Endothelial cell of umbilical vein (primary cell): ENCODE results near the gene SEMA4A.

Source experiments
- EZH2 ChIP-seq: IDR thresholded peaks from 2 replicates; pipeline ENCODE4 v1.6.1; 2012; ENCODE audit warnings: borderline replicate concordance, low read depth, mild to moderate bottlenecking, moderate library complexity, low read length, inconsistent platforms; ENCODE audit not compliant: severe bottlenecking
- FOS ChIP-seq: IDR thresholded peaks from 2 replicates; pipeline ENCODE4 v1.6.1; 2011; ENCODE audit warnings: mild to moderate bottlenecking, low read length, moderate library complexity, borderline replicate concordance; ENCODE audit not compliant: insufficient read depth
- JUN ChIP-seq: IDR thresholded peaks from 2 replicates; pipeline ENCODE4 v1.6.1; 2011; ENCODE audit warnings: borderline replicate concordance, low read depth; ENCODE audit not compliant: insufficient read length, insufficient read depth
- MYC ChIP-seq: IDR thresholded peaks from one replicate; pipeline ENCODE4 v1.6.1; 2011; ENCODE audit warnings: mild to moderate bottlenecking, low read depth, low read length
- POLR2A ChIP-seq: IDR thresholded peaks from 2 replicates; pipeline ENCODE4 v1.6.1; 2012; ENCODE audit warnings: low read depth, mild to moderate bottlenecking, control low read depth, low read length
- POLR2AphosphoS5 ChIP-seq: IDR thresholded peaks from 2 replicates; pipeline ENCODE4 v1.6.1; 2012; ENCODE audit warnings: low read depth, mild to moderate bottlenecking, control low read depth, low read length, moderate library complexity; ENCODE audit not compliant: insufficient read depth
- TF ChIP-seq, protein P1 (sequence below), 2 donors: IDR thresholded peaks; 1 replicate in 1 of 2; 2 replicates in 1 of 2; pipeline ENCODE4 v1.5.1; 2011; ENCODE audit warnings: low read length in 2 of 2, mild to moderate bottlenecking in 2 of 2, moderate library complexity in 2 of 2, control low read depth in 1 of 2, inconsistent platforms in 1 of 2, low read depth in 1 of 2; ENCODE audit not compliant: insufficient read depth in 1 of 2; ENCODE audit errors: extremely low read depth in 1 of 2
- TF ChIP-seq, protein P2 (sequence below): IDR thresholded peaks from 2 replicates; pipeline ENCODE4 v1.6.1; 2011; ENCODE audit not compliant: insufficient read depth, insufficient read length

DNA sequence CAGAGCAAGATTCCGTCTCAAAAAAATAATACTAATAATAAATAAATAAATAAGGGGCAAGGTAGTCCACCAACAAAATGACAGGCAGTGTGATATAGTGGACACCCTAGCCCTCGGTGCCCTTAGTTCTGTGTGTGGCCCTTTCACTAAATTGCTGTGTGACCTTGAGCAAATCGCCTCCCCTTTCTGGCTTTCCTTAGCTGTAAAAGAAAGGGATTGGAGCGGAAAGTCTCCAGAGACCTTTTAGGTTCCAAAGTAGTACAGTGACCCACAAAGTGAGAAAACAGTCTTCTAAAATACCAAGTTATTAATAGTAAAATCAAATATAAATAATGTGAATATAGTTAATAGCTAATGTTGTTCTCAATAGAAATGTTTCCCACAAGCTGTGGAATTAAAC lies 31.3 kb upstream of the SEMA4A start:
- TF ChIP-seq POLR2AphosphoS5 (no peak), POLR2A (no peak), EZH2 (no peak), MYC (no peak), FOS (no peak), JUN (no peak)
- TF ChIP-seq, protein P1, sequence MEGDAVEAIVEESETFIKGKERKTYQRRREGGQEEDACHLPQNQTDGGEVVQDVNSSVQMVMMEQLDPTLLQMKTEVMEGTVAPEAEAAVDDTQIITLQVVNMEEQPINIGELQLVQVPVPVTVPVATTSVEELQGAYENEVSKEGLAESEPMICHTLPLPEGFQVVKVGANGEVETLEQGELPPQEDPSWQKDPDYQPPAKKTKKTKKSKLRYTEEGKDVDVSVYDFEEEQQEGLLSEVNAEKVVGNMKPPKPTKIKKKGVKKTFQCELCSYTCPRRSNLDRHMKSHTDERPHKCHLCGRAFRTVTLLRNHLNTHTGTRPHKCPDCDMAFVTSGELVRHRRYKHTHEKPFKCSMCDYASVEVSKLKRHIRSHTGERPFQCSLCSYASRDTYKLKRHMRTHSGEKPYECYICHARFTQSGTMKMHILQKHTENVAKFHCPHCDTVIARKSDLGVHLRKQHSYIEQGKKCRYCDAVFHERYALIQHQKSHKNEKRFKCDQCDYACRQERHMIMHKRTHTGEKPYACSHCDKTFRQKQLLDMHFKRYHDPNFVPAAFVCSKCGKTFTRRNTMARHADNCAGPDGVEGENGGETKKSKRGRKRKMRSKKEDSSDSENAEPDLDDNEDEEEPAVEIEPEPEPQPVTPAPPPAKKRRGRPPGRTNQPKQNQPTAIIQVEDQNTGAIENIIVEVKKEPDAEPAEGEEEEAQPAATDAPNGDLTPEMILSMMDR (IDR thresholded peaks at IDR 0.05; ENCODE audit: extremely low read depth in 1 of 2, insufficient read depth in 1 of 2, low read depth in 1 of 2, low read length in 2 of 2), result no peak
- TF ChIP-seq, protein P2, sequence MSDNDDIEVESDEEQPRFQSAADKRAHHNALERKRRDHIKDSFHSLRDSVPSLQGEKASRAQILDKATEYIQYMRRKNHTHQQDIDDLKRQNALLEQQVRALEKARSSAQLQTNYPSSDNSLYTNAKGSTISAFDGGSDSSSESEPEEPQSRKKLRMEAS, result no peak
